Mesenchymal stem cell (in vitro differentiated cells and primary cell): Measurements from ENCODE around the gene SCART1.

Source experiments
- DNase-seq: peaks from one replicate; pipeline ENCODE4 v3.0.0-alpha.2; 2013
- H2AFZ ChIP-seq: one replicate; pipeline ENCODE4 v1.6.1; 2013; ENCODE audit warnings: low read depth, mild to moderate bottlenecking, control low read depth, inconsistent platforms, low read length, moderate library complexity
- H2AK5ac ChIP-seq: 2 replicates; pipeline ENCODE4 v1.6.1; 2013; ENCODE audit warnings: low read length, moderate library complexity, mild to moderate bottlenecking, inconsistent platforms; ENCODE audit not compliant: severe bottlenecking
- H2BK120ac ChIP-seq: one replicate; pipeline ENCODE4 v1.6.1; 2013; ENCODE audit warnings: low read depth, mild to moderate bottlenecking, inconsistent platforms, low read length, moderate library complexity
- H2BK12ac ChIP-seq, 2 experiments: one replicate each; pipeline ENCODE4 v1.6.1; 2013; ENCODE audit warnings: inconsistent platforms in 2 of 2, low read length in 2 of 2, mild to moderate bottlenecking in 2 of 2, moderate library complexity in 2 of 2, control low read depth in 1 of 2
- H2BK15ac ChIP-seq: one replicate; pipeline ENCODE4 v1.6.1; 2013; ENCODE audit warnings: mild to moderate bottlenecking, low read depth, inconsistent platforms; ENCODE audit not compliant: poor library complexity, severe bottlenecking
- H2BK5ac ChIP-seq: 2 replicates; pipeline ENCODE4 v1.6.1; 2013; ENCODE audit warnings: low read depth, mild to moderate bottlenecking, low read length, control low read depth, inconsistent platforms; ENCODE audit not compliant: poor library complexity, severe bottlenecking
- H3K14ac ChIP-seq, 2 experiments: one replicate each; pipeline ENCODE4 v1.6.1; 2013; ENCODE audit warnings: inconsistent platforms in 2 of 2, low read length in 2 of 2, control low read depth in 1 of 2, mild to moderate bottlenecking in 1 of 2, moderate library complexity in 1 of 2
- H3K18ac ChIP-seq, 2 experiments: one replicate each; pipeline ENCODE4 v1.6.1; 2013; ENCODE audit warnings: inconsistent platforms in 2 of 2, low read length in 2 of 2, control low read depth in 1 of 2, low read depth in 1 of 2, mild to moderate bottlenecking in 1 of 2
- H3K23ac ChIP-seq, 2 experiments: one replicate each; pipeline ENCODE4 v1.6.1; 2013; ENCODE audit warnings: inconsistent platforms in 2 of 2, low read length in 2 of 2, mild to moderate bottlenecking in 2 of 2, moderate library complexity in 2 of 2, control low read depth in 1 of 2
- H3K27ac ChIP-seq: 2 replicates; pipeline ENCODE4 v1.5.1; 2013; ENCODE audit warnings: mild to moderate bottlenecking, moderate library complexity, low read length, control low read depth, inconsistent platforms; ENCODE audit not compliant: poor library complexity, severe bottlenecking
- H3K27me3 ChIP-seq, 2 experiments: 2 replicates each; pipeline versions ENCODE4 v1.6.1 to v1.7.0; 2013; ENCODE audit warnings: low read length in 2 of 2, mild to moderate bottlenecking in 2 of 2, moderate library complexity in 2 of 2, control low read depth in 1 of 2, inconsistent platforms in 1 of 2; ENCODE audit not compliant: control insufficient read depth in 1 of 2, insufficient read depth in 1 of 2
- H3K36me3 ChIP-seq, 2 experiments: 2 replicates each; pipeline versions ENCODE4 v1.6.1 to v1.7.0; 2013; ENCODE audit warnings: low read length in 2 of 2, control low read depth in 1 of 2, inconsistent platforms in 1 of 2, low read depth in 1 of 2, mild to moderate bottlenecking in 1 of 2; ENCODE audit not compliant: insufficient read depth in 2 of 2, control insufficient read depth in 1 of 2
- H3K4ac ChIP-seq, 2 experiments: one replicate each; pipeline ENCODE4 v1.6.1; 2013; ENCODE audit warnings: inconsistent platforms in 2 of 2, low read length in 2 of 2, mild to moderate bottlenecking in 2 of 2, moderate library complexity in 2 of 2, control low read depth in 1 of 2, low read depth in 1 of 2
- H3K4me1 ChIP-seq: 2 replicates; pipeline ENCODE4 v1.6.1; 2013; ENCODE audit warnings: low read depth, low read length, control low read depth; ENCODE audit not compliant: control insufficient read depth, insufficient read depth
- H3K4me2 ChIP-seq: 2 replicates; pipeline ENCODE4 v1.6.1; 2013; ENCODE audit warnings: low read length, mild to moderate bottlenecking, inconsistent platforms; ENCODE audit not compliant: poor library complexity, severe bottlenecking
- H3K4me3 ChIP-seq, 2 experiments: 2 replicates each; pipeline versions ENCODE4 v1.5.1 to v1.7.0; 2013; ENCODE audit warnings: low read length in 2 of 2, mild to moderate bottlenecking in 2 of 2, control low read depth in 1 of 2, low read depth in 1 of 2; ENCODE audit not compliant: insufficient read depth in 1 of 2
- H3K79me1 ChIP-seq: replicated peaks from 2 replicates; pipeline ENCODE4 v1.6.1; 2013; ENCODE audit warnings: mild to moderate bottlenecking, control low read depth, low read length, inconsistent platforms; ENCODE audit not compliant: poor library complexity, severe bottlenecking
- H3K9ac ChIP-seq: 2 replicates; pipeline ENCODE4 v1.7.0; 2013; ENCODE audit warnings: mild to moderate bottlenecking, low read length, moderate library complexity
- H3K9me3 ChIP-seq: 2 replicates; pipeline ENCODE4 v1.7.0; 2013; ENCODE audit warnings: mild to moderate bottlenecking, low read length; ENCODE audit not compliant: control insufficient read depth
- H4K8ac ChIP-seq: one replicate; pipeline ENCODE4 v1.6.1; 2013; ENCODE audit warnings: inconsistent platforms, mild to moderate bottlenecking, low read length, moderate library complexity
- H4K91ac ChIP-seq: one replicate; pipeline ENCODE4 v1.6.1; 2013; ENCODE audit warnings: mild to moderate bottlenecking, low read length, inconsistent platforms
- WGBS: methylation state at CpG from one replicate; pipeline ENCODE4 v1.1.7; 2013; ENCODE audit warnings: mixed read lengths; 5-methylcytosine and 5-hydroxymethylcytosine counted together

Gene SCART1

DNA sequence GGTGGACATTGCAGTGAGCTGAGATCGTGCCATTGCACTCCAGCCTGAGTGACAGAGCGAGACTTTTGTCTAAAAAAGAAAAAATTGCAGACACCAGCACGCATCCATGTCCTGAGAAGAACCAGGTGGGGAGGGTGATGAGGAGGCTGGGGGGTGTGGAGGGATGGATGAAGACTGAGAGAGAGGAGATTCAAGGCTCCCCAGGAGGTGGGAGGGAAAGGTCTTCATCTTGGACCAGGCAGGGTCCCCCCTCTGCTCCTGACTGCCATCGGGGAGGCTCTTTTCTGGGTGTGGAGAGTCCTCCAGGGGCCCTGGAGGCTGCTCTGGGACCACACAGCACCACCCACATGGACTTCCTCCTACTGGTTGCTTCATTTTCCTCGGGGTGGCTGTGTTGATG is 1.5 kb downstream of the SCART1 start:
- Histone ChIP-seq H3K79me1 (no peaks in the 10 kb centered on the region), H2BK15ac (no peak overlapping the region), H3K27ac (no peak overlapping the region), H2BK5ac (no peak overlapping the region), H3K36me3 (peaks cover 0 to 31% of the 10 kb centered on the region in 2 experiments), H4K8ac (no peak overlapping the region), H4K91ac (no peak overlapping the region), H3K18ac (no peak overlapping the region), H2AFZ (no peak overlapping the region), H3K4me1 (no peaks in the 10 kb centered on the region), H3K4ac (no peak overlapping the region), H2BK12ac (no peak overlapping the region), H2BK120ac (no peak overlapping the region), H3K9ac (no peak overlapping the region), H3K4me3 (no peak overlapping the region), H3K14ac (no peak overlapping the region), H3K23ac (no peak overlapping the region), H3K9me3 (no peaks in the 10 kb centered on the region), H2AK5ac (no peak overlapping the region), H3K27me3 (no peaks in the 10 kb centered on the region), H3K4me2 (no peak overlapping the region)
- WGBS = 65% methylated on average over 5 of the region's 5 CpGs
- DNase-seq = no peak

DNA sequence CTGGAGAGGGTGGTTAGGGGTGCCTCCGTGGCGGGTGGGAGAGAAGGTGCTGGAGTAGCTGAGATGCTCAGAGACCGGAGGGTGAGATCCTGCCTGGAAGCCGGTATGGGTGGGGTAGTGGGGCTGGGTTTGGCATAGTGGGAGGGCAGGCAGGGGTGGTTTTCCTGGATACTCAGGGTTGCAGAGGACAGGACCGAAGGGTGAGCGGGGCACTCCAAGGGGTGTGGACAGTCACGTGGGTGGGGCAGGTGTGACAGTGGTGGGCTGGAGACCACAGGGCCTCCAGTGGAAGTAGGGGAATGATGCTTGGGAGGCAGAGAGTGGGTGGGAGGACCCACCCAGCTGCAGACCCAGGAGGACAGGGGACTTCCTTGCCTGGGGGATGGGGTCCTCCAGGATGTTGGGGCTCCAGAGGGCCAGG is 1.9 kb downstream of the SCART1 start:
- Histone ChIP-seq H4K91ac (no peak overlapping the region), H3K4me3 (no peak overlapping the region), H2AK5ac (no peak overlapping the region), H3K9me3 (no peaks in the 10 kb centered on the region), H3K4me2 (no peak overlapping the region), H3K27ac (no peak overlapping the region), H3K4me1 (no peaks in the 10 kb centered on the region), H3K18ac (no peak overlapping the region), H2AFZ (no peak overlapping the region), H3K79me1 (no peaks in the 10 kb centered on the region), H3K23ac (no peak overlapping the region), H4K8ac (no peak overlapping the region), H2BK120ac (no peak overlapping the region), H3K4ac (no peak overlapping the region), H3K27me3 (no peaks in the 10 kb centered on the region), H3K14ac (no peak overlapping the region), H3K36me3 (peaks cover 0 to 33% of the 10 kb centered on the region in 2 experiments), H2BK15ac (no peak overlapping the region), H3K9ac (no peak overlapping the region), H2BK12ac (no peak overlapping the region), H2BK5ac (no peak overlapping the region)
- WGBS = 94% methylated on average over 7 of the region's 7 CpGs
- DNase-seq = no peak

DNA sequence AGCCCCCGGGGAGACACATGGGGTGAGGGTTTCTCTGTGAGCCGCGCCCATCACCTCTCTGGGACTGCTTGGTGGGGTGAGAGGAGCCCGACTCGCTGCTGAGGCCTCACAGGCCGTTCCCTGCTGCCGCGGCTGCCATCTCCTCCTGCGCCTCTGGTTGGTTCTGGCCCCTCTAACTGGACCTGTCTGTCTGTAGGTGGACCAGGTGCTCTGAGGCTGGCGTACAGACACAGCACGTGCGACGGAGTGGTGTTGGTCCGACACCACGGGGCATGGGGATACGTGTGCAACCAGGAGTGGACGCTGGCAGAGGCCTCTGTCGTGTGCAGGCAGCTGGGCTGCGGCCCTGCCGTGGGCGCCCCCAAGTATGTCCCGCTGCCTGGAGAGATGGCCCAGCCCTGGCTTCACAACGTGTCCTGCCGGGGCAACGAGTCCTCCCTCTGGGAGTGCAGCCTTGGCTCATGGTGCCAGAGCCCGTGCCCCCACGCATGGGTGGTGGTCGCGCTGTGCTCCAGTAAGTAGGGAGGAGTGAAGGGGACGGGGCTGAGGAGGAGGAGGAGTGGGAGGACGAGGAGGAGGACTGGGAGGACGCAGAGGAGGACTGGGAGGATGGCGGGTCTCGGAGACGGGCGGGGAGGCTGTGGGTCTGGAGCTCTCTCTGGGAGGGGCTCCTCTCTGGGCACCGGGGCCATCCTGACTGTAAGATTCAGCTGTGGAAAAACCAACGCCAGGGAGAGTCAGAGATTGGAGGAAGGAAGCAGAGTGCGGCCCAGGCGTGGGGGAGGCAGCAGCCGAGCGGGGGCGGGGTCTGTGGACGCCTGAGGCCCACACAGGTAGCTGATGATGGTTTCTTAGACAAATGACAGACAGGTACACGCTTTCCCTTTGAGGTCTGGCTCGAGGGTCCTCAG is 2.6 kb downstream of the SCART1 start:
- Histone ChIP-seq H4K91ac (no peak overlapping the region), H3K23ac (no peak overlapping the region), H3K79me1 (no peaks in the 10 kb centered on the region), H3K4me1 (no peaks in the 10 kb centered on the region), H2AFZ (no peak overlapping the region), H4K8ac (no peak overlapping the region), H2BK15ac (no peak overlapping the region), H2BK12ac (no peak overlapping the region), H3K4me2 (no peak overlapping the region), H3K9ac (no peak overlapping the region), H3K4ac (no peak overlapping the region), H2AK5ac (no peak overlapping the region), H3K4me3 (no peak overlapping the region), H3K27me3 (no peaks in the 10 kb centered on the region), H3K36me3 (peaks cover under 1 to 33% of the 10 kb centered on the region in 2 experiments), H2BK5ac (no peak overlapping the region), H3K14ac (no peak overlapping the region), H3K9me3 (no peaks in the 10 kb centered on the region), H2BK120ac (no peak overlapping the region), H3K27ac (no peak overlapping the region), H3K18ac (no peak overlapping the region)
- 85% methylated on average over 46 of the region's 46 CpGs for WGBS
- DNase-seq = no peak

DNA sequence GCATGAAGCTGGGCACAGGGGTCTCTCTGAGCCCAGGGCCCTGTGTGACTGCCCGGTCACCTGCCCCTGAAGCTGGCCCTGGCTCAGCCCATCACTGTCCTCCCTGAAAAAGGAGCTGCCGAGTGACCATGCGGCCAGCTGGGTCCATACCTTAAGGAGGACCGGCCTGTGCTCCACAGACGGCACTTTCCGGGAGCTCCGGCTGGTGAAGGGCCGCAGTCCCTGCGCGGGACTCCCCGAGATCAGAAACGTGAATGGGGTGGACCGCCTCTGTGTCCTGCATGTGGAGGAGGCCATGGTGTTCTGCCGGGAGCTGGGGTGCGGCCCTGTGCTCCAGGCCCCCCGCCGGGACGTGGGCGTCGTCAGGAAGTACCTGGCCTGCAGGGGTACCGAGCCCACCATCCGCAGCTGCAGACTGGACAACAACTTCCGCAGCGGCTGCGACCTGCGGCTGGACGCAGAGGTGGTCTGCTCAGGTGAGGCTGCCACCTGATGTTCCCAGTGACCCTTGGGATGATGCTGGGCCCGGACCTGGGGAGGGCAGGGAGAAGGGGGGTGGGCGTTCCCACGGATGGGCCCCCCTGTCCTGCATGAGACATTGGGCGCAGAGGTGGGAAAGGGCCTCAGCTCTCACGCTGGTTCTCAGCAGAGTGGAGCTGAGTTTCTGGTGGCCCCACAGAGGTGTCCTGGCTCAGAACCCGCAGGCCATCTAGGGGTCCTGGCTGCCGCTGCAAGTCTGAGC is 3.5 kb downstream of the SCART1 start:
- Histone ChIP-seq H3K79me1 (no peaks in the 10 kb centered on the region), H2BK5ac (no peak overlapping the region), H3K14ac (no peak overlapping the region), H2BK12ac (no peak overlapping the region), H3K27me3 (no peaks in the 10 kb centered on the region), H2AFZ (no peak overlapping the region), H2AK5ac (no peak overlapping the region), H3K9me3 (no peaks in the 10 kb centered on the region), H4K91ac (no peak overlapping the region), H3K4me3 (no peak overlapping the region), H3K27ac (no peak overlapping the region), H3K23ac (no peak overlapping the region), H4K8ac (no peak overlapping the region), H2BK15ac (no peak overlapping the region), H3K4ac (no peak overlapping the region), H3K9ac (no peak overlapping the region), H3K18ac (no peak overlapping the region), H3K4me2 (no peak overlapping the region), H2BK120ac (no peak overlapping the region), H3K4me1 (no peaks in the 10 kb centered on the region), H3K36me3 (peaks cover 2 to 33% of the 10 kb centered on the region in 2 experiments)
- DNase-seq = no peak
- 88% methylated on average over 34 of the region's 34 CpGs for WGBS
